OCI-LY7 (cell line): Measurements from ENCODE around the gene TMPRSS2.

ENCODE experiments used
- CTCF ChIP-seq: fragments of 200-600 bp; sonication (generic); conservative IDR thresholded peaks from 2 replicates; pipeline ENCODE4 v1.5.1; 2014; ENCODE audit warnings: mild to moderate bottlenecking, antibody characterized with exemption, low read length, moderate library complexity, mixed read lengths
- EZH2phosphoT487 ChIP-seq: fragments of 200-600 bp; sonication (generic); IDR thresholded peaks from 2 replicates; pipeline ENCODE4 v1.6.1; 2018; ENCODE audit warnings: low read depth, borderline replicate concordance, mild to moderate bottlenecking, mixed run types, antibody characterized with exemption, low read length, moderate library complexity, mixed read lengths

- no peak for TF ChIP-seq CTCF
- no peak for TF ChIP-seq EZH2phosphoT487
Measured at GRCh38 chr21:41429305-41429704, 78.7 kb downstream of the TMPRSS2 start.
